Retinal pigment epithelial cell (primary cell): ENCODE results near the gene TBC1D21.

Experiments used
- DNase-seq: peaks from one replicate; pipeline ENCODE4 v3.0.0-alpha.2; 2010; ENCODE audit warnings: low read depth
- H3K4me3 ChIP-seq: 2 replicates; pipeline ENCODE4 v1.5.1; 2011; ENCODE audit warnings: mild to moderate bottlenecking, low read length, control low read depth, moderate library complexity
- CTCF ChIP-seq: conservative IDR thresholded peaks from 2 replicates; pipeline ENCODE4 v1.5.1; 2011; ENCODE audit warnings: low read depth, low read length, control low read depth, inconsistent platforms

TBC1D21 gene

GRCh38 chr15:73840771-73841170 lies 32.6 kb upstream of the TBC1D21 start:
- no peak for TF ChIP-seq CTCF
- DNase-seq, result no peak
- H3K4me3 ChIP-seq, result no peak overlapping the region

DNA sequence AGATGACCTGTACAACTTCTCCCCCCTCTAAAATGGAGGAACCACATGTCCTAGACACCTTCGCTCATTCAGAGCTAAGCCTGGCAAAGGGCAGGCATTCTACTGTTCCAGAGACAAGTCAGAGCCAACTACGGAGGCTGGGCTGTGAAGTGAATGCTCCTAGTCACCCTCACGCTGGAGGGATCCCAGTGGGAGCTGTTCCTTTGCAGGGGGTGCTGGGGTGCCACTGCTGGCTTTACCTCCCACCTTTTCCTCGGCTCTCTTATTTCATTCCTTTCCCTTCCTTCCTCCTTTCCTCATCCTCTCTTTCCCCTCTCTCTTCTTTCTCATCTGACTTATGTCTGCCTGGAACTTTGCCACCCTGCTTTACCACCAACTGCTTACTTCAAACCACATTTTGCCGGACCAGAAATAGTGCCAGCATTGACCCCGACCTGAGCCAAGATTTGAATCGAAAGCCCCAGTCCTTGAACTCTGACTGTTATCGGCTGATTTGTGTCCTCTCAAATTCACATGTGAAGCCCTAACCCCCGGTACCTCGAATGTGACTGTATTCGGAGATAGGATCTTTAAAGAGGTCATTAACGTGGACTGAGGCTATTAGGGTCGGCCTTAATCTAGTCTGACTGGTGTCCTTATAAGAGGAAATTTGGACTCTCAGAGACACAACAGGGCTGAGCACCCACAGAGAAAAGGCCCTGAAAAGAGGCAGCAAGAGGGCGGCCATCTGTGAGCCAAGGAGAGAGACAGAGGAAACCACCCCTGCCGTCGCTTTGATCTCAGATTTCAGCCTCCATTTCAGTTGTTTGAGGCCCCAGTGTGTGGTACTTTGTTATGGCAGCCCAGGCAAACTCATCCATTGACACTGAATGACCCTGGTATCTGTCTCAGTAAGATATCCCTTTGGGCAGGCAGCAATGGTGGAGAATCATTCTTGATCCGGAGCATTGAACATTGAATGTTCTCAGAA lies 31.3 kb upstream of the TBC1D21 start:
- DNase-seq, result no peak
- no peak for TF ChIP-seq CTCF
- H3K4me3 ChIP-seq, result no peak overlapping the region

- DNase-seq, result no peak
- TF ChIP-seq CTCF, result no peak
- H3K4me3 ChIP-seq, result no peak overlapping the region
Measured at GRCh38 chr15:73843787-73844186, 29.6 kb upstream of the TBC1D21 start.

GRCh38 chr15:73844356-73844755 lies 29.0 kb upstream of the TBC1D21 start:
- H3K4me3 ChIP-seq, result no peak overlapping the region
- TF ChIP-seq CTCF, result no peak
- no peak for DNase-seq

DNA sequence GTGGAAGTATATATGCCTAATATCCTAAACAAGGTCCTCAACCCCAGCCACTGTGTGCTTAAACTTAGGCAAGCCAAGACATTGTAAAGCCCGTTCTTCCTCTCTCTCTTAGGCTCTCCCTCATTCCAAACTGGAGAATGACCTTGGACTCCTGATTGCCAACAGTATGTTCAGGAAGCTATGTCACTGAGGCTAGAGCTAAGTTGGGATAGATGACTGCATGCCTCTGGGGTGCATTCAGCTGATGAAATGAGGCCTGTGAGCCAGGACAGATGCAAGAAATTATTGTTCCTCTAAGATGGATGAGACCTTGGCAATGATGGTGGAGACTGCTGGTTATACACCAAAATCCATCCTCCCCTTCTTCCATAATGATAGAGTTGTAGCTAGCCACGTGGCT lies 27.9 kb upstream of the TBC1D21 start:
- H3K4me3 ChIP-seq, result no peak overlapping the region
- TF ChIP-seq CTCF, result no peak
- no peak for DNase-seq

DNA sequence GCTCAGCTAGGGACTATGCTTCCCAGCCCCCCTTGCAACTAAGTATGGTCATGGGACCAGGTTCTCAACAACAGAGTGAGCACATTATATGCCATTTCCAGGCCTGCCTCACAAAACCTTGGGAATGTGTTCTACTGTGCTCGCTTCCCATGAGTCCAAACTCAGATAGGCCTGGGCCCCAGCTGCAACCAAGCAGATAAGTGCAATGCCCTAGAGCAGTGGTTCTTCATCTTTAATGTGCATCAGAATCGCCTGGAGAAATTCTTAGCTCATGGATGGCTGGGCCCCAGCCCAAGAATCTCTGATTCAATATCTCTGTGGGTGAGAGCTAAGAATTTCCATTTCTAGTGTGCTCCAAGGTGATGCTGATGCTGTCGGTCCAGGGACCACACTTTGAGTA lies 27.5 kb upstream of the TBC1D21 start:
- no peak for TF ChIP-seq CTCF
- no peak for DNase-seq
- H3K4me3 ChIP-seq, result no peak overlapping the region

GRCh38 chr15:73849641-73850040 lies 23.7 kb upstream of the TBC1D21 start:
- TF ChIP-seq CTCF, result no peak
- DNase-seq, result no peak
- no peak overlapping the region for H3K4me3 ChIP-seq
